Retinal pigment epithelial cell (primary cell): ENCODE results near the gene H2BK1.

ENCODE experiments used
- DNase-seq: peaks from one replicate; pipeline ENCODE4 v3.0.0-alpha.2; 2010; ENCODE audit warnings: low read depth
- H3K4me3 ChIP-seq: 2 replicates; pipeline ENCODE4 v1.5.1; 2011; ENCODE audit warnings: mild to moderate bottlenecking, low read length, control low read depth, moderate library complexity
- TF ChIP-seq, protein P1 (sequence below): conservative IDR thresholded peaks from 2 replicates; pipeline ENCODE4 v1.5.1; 2011; ENCODE audit warnings: low read depth, low read length, control low read depth, inconsistent platforms

The H2BK1 gene

DNA sequence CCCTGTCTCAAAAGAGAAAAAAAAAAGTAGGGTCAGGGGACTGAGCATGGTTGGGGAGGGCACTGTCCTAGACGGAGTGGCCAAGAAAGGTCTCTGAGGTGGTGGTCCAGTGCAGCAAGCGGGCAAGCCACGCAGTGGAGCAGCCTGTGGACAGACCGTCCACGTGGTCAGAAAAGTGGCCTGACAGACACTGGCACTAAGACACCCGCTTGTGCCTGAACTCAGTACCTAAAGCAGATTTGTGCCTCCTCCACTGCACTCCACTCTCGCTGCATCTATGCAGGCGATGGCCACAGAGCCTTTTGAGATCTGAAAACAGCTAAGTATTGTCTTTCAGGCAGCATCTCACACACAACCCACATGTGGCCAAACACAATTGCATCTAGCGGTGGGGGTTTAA, 32.1 kb downstream of the H2BK1 start:
- no peak for DNase-seq
- H3K4me3 ChIP-seq: no peak overlapping the region
- TF ChIP-seq, protein P1, sequence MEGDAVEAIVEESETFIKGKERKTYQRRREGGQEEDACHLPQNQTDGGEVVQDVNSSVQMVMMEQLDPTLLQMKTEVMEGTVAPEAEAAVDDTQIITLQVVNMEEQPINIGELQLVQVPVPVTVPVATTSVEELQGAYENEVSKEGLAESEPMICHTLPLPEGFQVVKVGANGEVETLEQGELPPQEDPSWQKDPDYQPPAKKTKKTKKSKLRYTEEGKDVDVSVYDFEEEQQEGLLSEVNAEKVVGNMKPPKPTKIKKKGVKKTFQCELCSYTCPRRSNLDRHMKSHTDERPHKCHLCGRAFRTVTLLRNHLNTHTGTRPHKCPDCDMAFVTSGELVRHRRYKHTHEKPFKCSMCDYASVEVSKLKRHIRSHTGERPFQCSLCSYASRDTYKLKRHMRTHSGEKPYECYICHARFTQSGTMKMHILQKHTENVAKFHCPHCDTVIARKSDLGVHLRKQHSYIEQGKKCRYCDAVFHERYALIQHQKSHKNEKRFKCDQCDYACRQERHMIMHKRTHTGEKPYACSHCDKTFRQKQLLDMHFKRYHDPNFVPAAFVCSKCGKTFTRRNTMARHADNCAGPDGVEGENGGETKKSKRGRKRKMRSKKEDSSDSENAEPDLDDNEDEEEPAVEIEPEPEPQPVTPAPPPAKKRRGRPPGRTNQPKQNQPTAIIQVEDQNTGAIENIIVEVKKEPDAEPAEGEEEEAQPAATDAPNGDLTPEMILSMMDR: no peak

DNA sequence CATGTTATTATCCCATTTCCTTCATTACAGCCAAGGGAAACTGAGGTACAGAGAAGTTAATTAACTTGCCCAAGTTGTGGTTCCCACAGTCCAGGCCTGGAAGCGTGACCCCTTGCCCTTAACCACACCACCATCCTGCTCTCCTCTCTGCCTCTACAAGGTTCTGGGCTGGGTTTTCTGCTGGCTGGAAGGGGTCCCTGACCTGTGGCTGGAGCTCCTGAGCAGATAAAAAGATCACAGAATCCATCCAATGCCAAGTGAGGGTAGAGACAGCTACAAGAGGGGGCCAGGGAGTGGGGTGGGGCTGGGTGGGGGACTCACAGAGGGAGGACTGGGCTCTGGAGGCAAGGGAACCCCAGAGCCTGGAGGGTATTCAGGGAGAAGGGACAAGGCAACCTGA, 33.0 kb downstream of the H2BK1 start:
- TF ChIP-seq, protein P1: no peak
- no peak for DNase-seq
- H3K4me3 ChIP-seq: no peak overlapping the region

DNA sequence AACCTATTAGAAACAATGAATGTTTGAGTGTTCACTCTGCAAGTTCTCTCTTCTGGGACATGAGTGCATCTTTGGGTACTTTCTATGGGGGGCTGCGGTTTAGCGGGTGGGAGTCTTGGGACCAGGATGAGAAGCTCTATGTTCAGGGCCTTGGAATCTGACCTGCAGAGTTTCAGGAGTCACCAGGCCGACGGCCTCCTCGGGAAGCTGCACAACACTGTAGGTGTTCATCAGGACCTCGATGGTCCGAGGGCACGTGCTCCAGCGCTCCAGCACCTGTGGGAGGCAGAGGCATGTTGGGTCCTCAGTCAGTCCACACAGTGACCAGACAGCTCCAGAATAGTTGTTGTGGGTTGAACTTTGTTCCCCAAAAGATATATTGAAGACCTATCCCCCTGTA, 33.9 kb downstream of the H2BK1 start:
- DNase-seq: no peak
- TF ChIP-seq, protein P1: no peak
- no peak overlapping the region for H3K4me3 ChIP-seq

- TF ChIP-seq, protein P1: peak; percentile 6
- no peak overlapping the region for H3K4me3 ChIP-seq
- no peak for DNase-seq
These were observed 34.4 kb downstream of the H2BK1 start for GRCh38 chr7:151175793-151176311.

DNA sequence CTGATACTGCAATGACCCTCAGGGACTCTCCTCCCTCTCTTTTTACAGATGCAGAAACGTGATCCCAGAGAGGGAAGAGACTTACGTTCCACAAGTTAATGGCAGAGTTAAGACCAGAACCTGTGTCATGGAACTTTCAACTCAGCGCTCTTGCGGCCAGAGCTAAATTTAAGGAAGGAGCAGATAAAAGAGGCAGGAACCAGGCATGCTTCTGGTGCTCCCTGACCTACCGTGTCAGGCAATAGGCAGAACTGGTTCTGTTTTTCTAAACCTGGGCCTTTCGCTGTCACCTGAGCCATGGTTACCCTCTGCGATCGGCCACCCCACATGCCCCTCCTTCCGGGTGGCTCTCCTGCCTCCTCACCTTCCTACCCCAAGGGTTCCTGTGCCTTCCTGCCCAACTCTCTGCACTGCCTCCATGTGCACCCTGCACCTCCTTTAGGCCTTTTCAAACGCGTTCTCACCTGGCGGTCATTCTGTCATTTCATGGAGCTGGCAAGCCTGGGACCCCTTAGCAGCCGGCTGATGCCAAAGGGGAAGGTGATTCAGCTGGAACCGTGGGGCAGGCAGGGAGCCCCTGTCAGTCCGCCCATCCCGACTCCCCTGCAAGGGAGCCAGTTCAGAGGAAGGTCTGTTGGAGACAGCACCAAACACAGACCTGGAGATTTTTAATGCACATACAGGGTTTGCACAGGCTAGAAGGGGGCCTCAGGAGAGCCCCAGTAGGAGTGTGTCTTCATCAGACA, 35.1 kb downstream of the H2BK1 start:
- TF ChIP-seq, protein P1: no peak
- H3K4me3 ChIP-seq: no peak overlapping the region
- DNase-seq: no peak

DNA sequence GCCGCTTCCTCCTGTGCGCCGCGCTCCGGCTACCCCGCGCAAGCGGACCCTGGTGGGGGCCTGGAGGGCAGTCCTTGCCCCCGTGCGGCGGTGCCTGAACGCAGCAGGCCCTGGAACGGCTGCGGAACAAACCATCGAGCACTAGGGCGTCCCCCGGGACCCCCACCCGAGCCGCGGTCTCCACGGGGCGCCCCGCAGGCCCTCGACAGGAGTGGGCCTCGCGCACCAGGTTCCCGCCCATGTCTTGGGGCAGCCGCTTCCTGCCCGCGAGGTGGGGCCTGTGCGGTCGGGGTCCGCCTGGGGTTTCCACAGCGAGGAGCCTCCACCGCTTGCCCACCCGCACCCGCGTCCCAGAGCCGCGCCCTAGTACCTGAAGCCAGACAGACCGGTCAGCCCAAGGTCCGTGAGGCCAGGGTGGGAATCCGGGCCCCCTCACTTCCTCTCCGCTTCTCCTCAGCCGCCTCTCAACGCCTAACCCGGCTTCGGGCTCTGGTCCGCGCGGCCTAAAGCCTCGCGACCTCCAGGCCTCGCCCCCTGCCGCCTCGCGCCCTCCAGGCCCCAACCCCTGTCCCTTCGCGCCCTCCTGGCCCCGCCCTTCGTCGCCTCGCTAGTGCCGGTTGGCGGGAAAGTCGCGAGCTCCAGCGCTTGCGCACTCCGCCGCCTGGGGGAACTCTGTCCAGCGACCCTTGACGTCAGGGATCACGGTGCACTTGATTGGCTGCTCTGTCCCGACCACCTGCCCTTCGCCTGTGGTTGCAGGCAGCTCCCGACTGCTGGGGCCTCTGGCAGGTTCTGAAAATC, 35.8 kb downstream of the H2BK1 start:
- TF ChIP-seq, protein P1: no peak
- H3K4me3 ChIP-seq: no peak overlapping the region
- no peak for DNase-seq
